ENCODE data around the gene RINL. TPM values are rescaled to one million over a fixed set of nuclear protein-coding genes. Genes with fewer than 3 reads are reported as not detected.

RINL gene
- total and polyA plus RNA-seq, 2 of the 4 experiments (the other 2 are of a cell fraction): 0.72 to 1.9 TPM

- BruUV-seq (replicated peaks): no TSS peak
- Histone ChIP-seq H2AFZ (replicated peaks; ENCODE audit: low read length, poor library complexity) (no peak overlapping the region), H3K18ac (ENCODE audit: low read depth, low read length) (no peak overlapping the region), H2BK20ac (ENCODE audit: low read depth, low read length) (no peak overlapping the region), H3K36me3 (ENCODE audit: control insufficient read depth, insufficient read depth, low read length) (peaks cover 21% of the 10 kb centered on the region), H2BK15ac (ENCODE audit: low read depth, low read length) (no peak overlapping the region), H4K8ac (ENCODE audit: low read depth in 2 of 2, low read length in 2 of 2) (no peak overlapping the region), H3K79me1 (ENCODE audit: low read depth in 1 of 2, low read length in 2 of 2) (no peaks in the 10 kb centered on the region), H2AK9ac (replicated peaks; ENCODE audit: low read depth, low read length, poor library complexity) (no peak overlapping the region), H2AK5ac (ENCODE audit: low read depth, low read length) (no peak overlapping the region), H3K4me3 (ENCODE audit: insufficient read depth, low read depth, low read length) (no peak overlapping the region), H3K9ac (ENCODE audit: low read depth, low read length) (no peak overlapping the region), H3K23ac (ENCODE audit: low read depth, low read length) (no peak overlapping the region), H2BK120ac (ENCODE audit: low read depth, low read length) (no peak overlapping the region), H3K14ac (replicated peaks; ENCODE audit: low read depth, low read length) (no peak overlapping the region), H3K9me3 (ENCODE audit: control insufficient read depth, insufficient read depth, low read length) (no peaks in the 10 kb centered on the region), H4K5ac (ENCODE audit: low read depth, low read length) (no peak overlapping the region), H3K56ac (ENCODE audit: extremely low read depth, insufficient read depth, low read length) (no peak overlapping the region), H3K4me1 (ENCODE audit: control insufficient read depth, insufficient read depth, low read length) (no peaks in the 10 kb centered on the region), H3K27ac (ENCODE audit: insufficient read depth, low read length) (no peak overlapping the region), H3K4ac (ENCODE audit: low read depth, low read length) (no peak overlapping the region), H3K4me2 (ENCODE audit: low read depth, low read length) (no peak overlapping the region), H2BK5ac (ENCODE audit: low read depth, low read length, poor library complexity, severe bottlenecking) (no peak overlapping the region), H4K20me1 (ENCODE audit: insufficient read depth, low read length) (no peaks in the 10 kb centered on the region; the same call in 1 of the 2 replicates), H3K9me1 (ENCODE audit: insufficient read depth, low read length) (0 out of 2 replicates have a peak, but pooled peaks cover 2% of the 10 kb centered on the region), H4K91ac (ENCODE audit: insufficient read depth, low read depth, low read length) (no peak overlapping the region), H3K27me3 (ENCODE audit: control insufficient read depth, insufficient read depth, low read length) (no peaks in the 10 kb centered on the region)
- DNase-seq (no peak), ATAC-seq (ENCODE audit: low read depth) (no peak)
- in situ Hi-C loops (cut with MboI; ENCODE audit: low sequenced_read_pairs): no loop called here
- CTCF ChIA-PET: no interaction called here
- intact Hi-C loops (cut with micrococcal nuclease): no loop called here
- WGBS, 2 experiments (ENCODE audit: extremely low coverage in 2 of 2, insufficient read length in 1 of 2): no CpG with 5 or more reads among the region's 8 CpGs
- TF ChIP-seq MAZ (IDR thresholded peaks at IDR 0.05; ENCODE audit: borderline replicate concordance, low read depth, low read length): no peak
- TF ChIP-seq ELK1 (IDR thresholded peaks at IDR 0.05; ENCODE audit: borderline replicate concordance, low read depth, low read length): no peak
- dilution Hi-C loops (cut with HindIII; ENCODE audit: low sequenced_read_pairs, unreplicated experiment): no loop called here
- POLR2A ChIA-PET (ENCODE audit: unreplicated experiment): no interaction called here
These were observed 11.7 kb upstream of the RINL start for GRCh38 chr19:38889803-38890202.
